B cell (primary cell): ENCODE measurements around the gene CCIN. TPM values are rescaled to one million over a fixed set of nuclear protein-coding genes. Genes with fewer than 3 reads are reported as not detected.

Source experiments
- ATAC-seq: fragments of 200-7000 bp; cut with Tn5 transposase; one replicate; pipeline ENCODE4 v1.10.0; 2021; ENCODE audit warnings: low read depth, mild to moderate bottlenecking, moderate number of reproducible peaks, moderate library complexity
- CTCF ChIA-PET: fragments of 350-600 bp; sonication (Branson Sonifier 250); formaldehyde crosslinking; loops from one replicate; lab custom pipeline; 2021; ENCODE audit warnings: antibody characterized with exemption, inconsistent platforms; lab: Charles Lee
- POLR2A ChIA-PET: fragments of 350-600 bp; sonication (Branson Sonifier 250); formaldehyde crosslinking; loops from one replicate; lab custom pipeline; 2021; ENCODE audit warnings: antibody characterized with exemption; lab: Charles Lee
- DNase-seq: peaks from one replicate; pipeline ENCODE4 v3.0.0; 2013
- H2AFZ ChIP-seq: 2 replicates; pipeline ENCODE4 v1.6.1; 2012; ENCODE audit warnings: mild to moderate bottlenecking, low read depth, low read length; ENCODE audit not compliant: insufficient read depth, poor library complexity, severe bottlenecking
- H3K27ac ChIP-seq, 2 donors: 1 replicate in 1 of 2; 2 replicates in 1 of 2; pipeline ENCODE4 v1.5.1; 2012 to 2013; ENCODE audit warnings: low read length in 2 of 2, mild to moderate bottlenecking in 2 of 2, moderate library complexity in 1 of 2
- H3K27me3 ChIP-seq, 4 experiments: fragments of 200-600 bp in 1 of 4; sonication (generic) in 1 of 4; replicated peaks in 1 of 4; 1 replicate in 2 of 4; 2 replicates in 2 of 4; pipeline versions ENCODE4 v1.6.1 to v1.7.0; 2013 to 2016; ENCODE audit warnings: low read length in 3 of 4, mild to moderate bottlenecking in 2 of 4, mixed read lengths in 1 of 4, moderate library complexity in 1 of 4; ENCODE audit not compliant: insufficient read depth in 4 of 4, control insufficient read depth in 3 of 4; ENCODE audit errors: control extremely low read depth in 1 of 4
- H3K36me3 ChIP-seq, 2 experiments: replicated peaks in 1 of 2; 1 replicate in 1 of 2; 2 replicates in 1 of 2; pipeline versions ENCODE4 v1.6.1 to v1.7.1; 2013; ENCODE audit warnings: low read length in 1 of 2; ENCODE audit not compliant: insufficient read depth in 2 of 2, control insufficient read depth in 1 of 2; ENCODE audit errors: control extremely low read depth in 1 of 2, extremely low read depth in 1 of 2
- H3K4me1 ChIP-seq, 2 donors: fragments of 200-600 bp in 1 of 2; sonication (generic) in 1 of 2; 1 replicate in 1 of 2; 2 replicates in 1 of 2; pipeline versions ENCODE4 v1.5.1 to v1.6.1; 2013 to 2017; ENCODE audit warnings: low read length in 2 of 2; ENCODE audit not compliant: control insufficient read depth in 2 of 2, insufficient read depth in 2 of 2
- H3K4me2 ChIP-seq: replicated peaks from 2 replicates; pipeline ENCODE3; 2012; ENCODE audit warnings: mild to moderate bottlenecking, low read depth, low read length; ENCODE audit not compliant: poor library complexity, severe bottlenecking
- H3K4me3 ChIP-seq, 5 experiments: fragments of 200-600 bp in 1 of 5; sonication (generic) in 1 of 5; 1 replicate in 3 of 5; 2 replicates in 2 of 5; pipeline versions ENCODE4 v1.5.1 to v1.7.0; 2011 to 2016; ENCODE audit warnings: low read length in 4 of 5, mild to moderate bottlenecking in 4 of 5, low read depth in 2 of 5, control low read depth in 1 of 5, moderate library complexity in 1 of 5; ENCODE audit not compliant: insufficient read depth in 1 of 5; ENCODE audit errors: control extremely low read depth in 1 of 5, extremely low read depth in 1 of 5
- H3K79me2 ChIP-seq: fragments of 200-600 bp; sonication (generic); one replicate; pipeline ENCODE4 v1.6.0; 2016; ENCODE audit warnings: low read length; ENCODE audit not compliant: control insufficient read depth, insufficient read depth
- H3K9ac ChIP-seq: fragments of 200-600 bp; sonication (generic); 2 replicates; pipeline ENCODE4 v1.6.1; 2017; ENCODE audit warnings: mild to moderate bottlenecking, low read length, moderate library complexity
- H3K9me3 ChIP-seq, 3 donors: one replicate each; pipeline versions ENCODE4 v1.6.1 to v1.7.1; 2013; ENCODE audit warnings: low read length in 2 of 3; ENCODE audit not compliant: control insufficient read depth in 2 of 3, insufficient read depth in 1 of 3; ENCODE audit errors: control extremely low read depth in 1 of 3
- H4K20me1 ChIP-seq: 2 replicates; pipeline ENCODE4 v1.6.0; 2012; ENCODE audit warnings: mild to moderate bottlenecking, low read length; ENCODE audit not compliant: insufficient read depth, control insufficient read depth, poor library complexity, severe bottlenecking
- H3K27ac Mint-ChIP-seq: one replicate; pipeline ENCODE4 v1.8.0; 2021; ENCODE audit warnings: mixed read lengths
- H3K27me3 Mint-ChIP-seq: one replicate; pipeline ENCODE4 v1.8.0; 2021; ENCODE audit warnings: mixed read lengths
- H3K4me1 Mint-ChIP-seq: one replicate; pipeline ENCODE4 v1.8.0; 2021; ENCODE audit warnings: mixed read lengths
- H3K4me3 Mint-ChIP-seq: one replicate; pipeline ENCODE4 v1.8.0; 2021; ENCODE audit warnings: mixed read lengths
- H3K9me3 Mint-ChIP-seq: one replicate; pipeline ENCODE4 v1.8.0; 2022; ENCODE audit warnings: mixed read lengths; ENCODE audit not compliant: insufficient read depth
- CTCF ChIP-seq: fragments of 200-600 bp; IDR thresholded peaks from one replicate; pipeline ENCODE4 v1.8.0; 2022; ENCODE audit warnings: antibody characterized with exemption, mild to moderate bottlenecking
- EZH2 ChIP-seq: IDR thresholded peaks from 2 replicates; pipeline ENCODE4 v1.6.1; 2012; ENCODE audit warnings: borderline replicate concordance, low read depth, mild to moderate bottlenecking, moderate library complexity, low read length; ENCODE audit not compliant: insufficient read depth, poor library complexity, severe bottlenecking
- WGBS: methylation state at CpG from one replicate; pipeline ENCODE4 v1.1.5; 2013; ENCODE audit warnings: missing lambda C conversion rate; ENCODE audit not compliant: insufficient coverage; 5-methylcytosine and 5-hydroxymethylcytosine counted together
- intact Hi-C: fragments of 100-400 bp; cut with micrococcal nuclease; formaldehyde crosslinking; loops from one replicate; pipeline ENCODE4 v1.10.0; 2022
- polyA plus RNA-seq: library from polyadenylated mRNA; depleted of rRNA; stranded (reverse); fragments of >200 nt; gene quantifications from 2 replicates; pipeline ENCODE4 v1.2.3, GENCODE V29; 2012
- total RNA-seq, 2 donors: library from RNA; stranded (reverse); fragments of 120-200 nt in 1 of 2; gene quantifications; 1 replicate in 1 of 2; 2 replicates in 1 of 2; pipeline versions ENCODE4 v1.2.3 to v1.2.4, GENCODE V29; 2013 to 2022

Gene CCIN
- total and polyA plus RNA-seq, 2 donors (not counting 1 experiment from before 2014, with no cell fraction given): 0.15 TPM; not detected in 1

GRCh38 chr9:36152741-36153438 is 16.3 kb upstream of the CCIN start:
- H3K27me3 ChIP-seq: no peaks in the 10 kb centered on the region
- peak overlapping the region; percentile 75 for H3K4me2 ChIP-seq
- H3K9me3 ChIP-seq: peaks cover 0 to 4% (median 3%) of the 10 kb centered on the region in 3 donors
- ChIA-PET POLR2A (interaction anchor here (0.6 to 0.7 kb wide), 2 partner anchors 9 to 11 kb away, joined by 3 read pairs; no protein-coding TSS in a partner anchor), CTCF (interaction anchor here (0.6 to 5.9 kb wide), 7 partner anchors 13 to 52 kb away, joined by 3 to 54 read pairs (median 7); partner anchors contain the start of genes CCIN and CLTA)
- H3K4me1 ChIP-seq: peaks cover 41 to 63% of the 10 kb centered on the region in 2 donors
- H3K36me3 ChIP-seq: no peaks in the 10 kb centered on the region
- peaks cover 46% of the 10 kb centered on the region for H3K4me1 Mint-ChIP-seq
- no peaks in the 10 kb centered on the region for H3K27me3 Mint-ChIP-seq
- no peaks in the 10 kb centered on the region for H4K20me1 ChIP-seq
- H3K27ac Mint-ChIP-seq: peak overlapping the region; percentile 82
- intact Hi-C loops: loop anchor here (1.0 to 5.0 kb wide), 3 partner anchors 17 to 249 kb away; partner anchors contain the start of genes GLIPR2 and RNF38
- H2AFZ ChIP-seq: no peak overlapping the region
- H3K27ac ChIP-seq: peak overlapping the region; percentile 45 to 63
- no peaks in the 10 kb centered on the region for H3K9me3 Mint-ChIP-seq
- TF ChIP-seq CTCF (no peak), EZH2 (no peak)
- H3K79me2 ChIP-seq: peaks cover 13% of the 10 kb centered on the region
- DNase-seq: no peak
- 94% methylated on average over 3 of the region's 10 CpGs for WGBS
- H3K4me3 Mint-ChIP-seq: peak overlapping the region; percentile 64
- no peak overlapping the region for H3K4me3 ChIP-seq
- no peak overlapping the region for H3K9ac ChIP-seq
- ATAC-seq: no peak

GRCh38 chr9:36153746-36154145 is 15.4 kb upstream of the CCIN start:
- Mint-ChIP-seq H3K27me3 (no peaks in the 10 kb centered on the region), H3K4me3 (peak overlapping the region; percentile 64), H3K27ac (peak overlapping the region; percentile 82), H3K4me1 (peaks cover 40% of the 10 kb centered on the region), H3K9me3 (no peaks in the 10 kb centered on the region)
- ATAC-seq (no peak), DNase-seq (no peak)
- Histone ChIP-seq H3K4me3 (no peak overlapping the region), H3K4me1 (peaks cover 41 to 55% of the 10 kb centered on the region in 2 donors), H3K27me3 (no peaks in the 10 kb centered on the region), H3K27ac (peak overlapping the region; percentile 47 to 63), H2AFZ (no peak overlapping the region), H3K36me3 (no peaks in the 10 kb centered on the region), H3K79me2 (peaks cover 8% of the 10 kb centered on the region), H3K4me2 (peak overlapping the region; percentile 75), H3K9ac (no peak overlapping the region), H4K20me1 (no peaks in the 10 kb centered on the region), H3K9me3 (peaks cover 0 to 4% (median 3%) of the 10 kb centered on the region in 3 donors)
- ChIA-PET POLR2A (no interaction called here), CTCF (interaction anchor here (1.2 to 2.5 kb wide), 3 partner anchors 10 to 17 kb away, joined by 3 to 9 read pairs (median 8); partner anchors contain the start of gene GLIPR2)
- TF ChIP-seq CTCF (no peak), EZH2 (no peak)
- WGBS: 0% methylated on average over 3 of the region's 9 CpGs
- intact Hi-C loops: loop anchor here (5.0 kb wide), 1 partner anchor 249 kb away; the partner anchor contains the start of gene RNF38
